Cardiac muscle cell (in vitro differentiated cells and primary cell): Measurements from ENCODE around the gene PTPRT. TPM values are rescaled to one million over a fixed set of nuclear protein-coding genes. Genes with fewer than 3 reads are reported as not detected.

Experiments used
- DNase-seq, 2 donors: peaks; one replicate each; pipeline versions ENCODE4 v3.0.0 to v3.0.0-alpha.2; 2010 to 2017; ENCODE audit warnings: low read depth in 1 of 2, low spot score in 1 of 2
- H3K27ac ChIP-seq: fragments of 200-600 bp; sonication (generic); 2 replicates; pipeline ENCODE4 v1.5.1; 2016
- H3K27me3 ChIP-seq: fragments of 200-600 bp; sonication (generic); 2 replicates; pipeline ENCODE4 v1.6.0; 2016; ENCODE audit warnings: control low read depth
- H3K36me3 ChIP-seq: fragments of 200-600 bp; sonication (generic); 2 replicates; pipeline ENCODE4 v1.5.1; 2016; ENCODE audit warnings: control low read depth
- H3K4me1 ChIP-seq: fragments of 200-600 bp; sonication (generic); 2 replicates; pipeline ENCODE4 v1.8.1; 2017; ENCODE audit warnings: low read depth, mild to moderate bottlenecking, mixed run types
- H3K4me3 ChIP-seq: fragments of 200-600 bp; sonication (generic); 2 replicates; pipeline ENCODE4 v1.5.1; 2016; ENCODE audit warnings: mild to moderate bottlenecking
- H3K9me3 ChIP-seq: fragments of 200-600 bp; sonication (generic); 2 replicates; pipeline ENCODE4 v1.5.1; 2017; ENCODE audit warnings: low read depth, mild to moderate bottlenecking, control low read depth
- polyA plus RNA-seq: library from polyadenylated mRNA; unstranded; fragments of >200 nt; fragmentation: Nextera tagmentation; extraction: Ambion mirVana; gene quantifications from 2 replicates; pipeline ENCODE4 v1.2.1, GENCODE V29; 2016
- total RNA-seq: library from RNA; depleted of rRNA; stranded (reverse); fragments of >200 nt; gene quantifications from 2 replicates; pipeline ENCODE4 v1.2.3, GENCODE V29; 2016
- TF ChIP-seq, protein P1 (sequence below): IDR thresholded peaks from 2 replicates; pipeline ENCODE4 v1.5.1; 2012; ENCODE audit warnings: low read depth, mild to moderate bottlenecking, low read length

PTPRT gene
- total and polyA plus RNA-seq, 2 experiments from 2014 or later = 0.30 to 1.4 TPM

DNA sequence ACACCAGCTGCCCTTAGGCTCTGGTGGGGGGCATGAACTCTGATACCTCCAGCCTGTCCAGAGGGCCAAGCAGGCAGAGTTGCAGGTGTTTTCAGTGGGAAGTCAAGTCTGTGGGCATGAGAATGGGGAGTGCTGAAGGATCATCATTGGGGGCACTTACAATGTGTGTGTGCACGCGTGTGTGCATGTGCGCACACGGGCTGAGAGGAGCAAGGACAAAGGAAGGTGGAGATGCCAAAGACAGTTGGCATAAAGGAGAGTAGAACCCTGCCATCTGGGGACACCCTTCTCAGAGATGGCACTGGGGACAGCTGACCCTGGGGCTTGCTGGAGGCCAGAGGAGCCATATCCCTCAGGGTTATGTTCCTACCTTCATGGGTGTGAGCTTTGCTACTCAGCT, 1163.1 kb downstream of the PTPRT start:
- TF ChIP-seq, protein P1, sequence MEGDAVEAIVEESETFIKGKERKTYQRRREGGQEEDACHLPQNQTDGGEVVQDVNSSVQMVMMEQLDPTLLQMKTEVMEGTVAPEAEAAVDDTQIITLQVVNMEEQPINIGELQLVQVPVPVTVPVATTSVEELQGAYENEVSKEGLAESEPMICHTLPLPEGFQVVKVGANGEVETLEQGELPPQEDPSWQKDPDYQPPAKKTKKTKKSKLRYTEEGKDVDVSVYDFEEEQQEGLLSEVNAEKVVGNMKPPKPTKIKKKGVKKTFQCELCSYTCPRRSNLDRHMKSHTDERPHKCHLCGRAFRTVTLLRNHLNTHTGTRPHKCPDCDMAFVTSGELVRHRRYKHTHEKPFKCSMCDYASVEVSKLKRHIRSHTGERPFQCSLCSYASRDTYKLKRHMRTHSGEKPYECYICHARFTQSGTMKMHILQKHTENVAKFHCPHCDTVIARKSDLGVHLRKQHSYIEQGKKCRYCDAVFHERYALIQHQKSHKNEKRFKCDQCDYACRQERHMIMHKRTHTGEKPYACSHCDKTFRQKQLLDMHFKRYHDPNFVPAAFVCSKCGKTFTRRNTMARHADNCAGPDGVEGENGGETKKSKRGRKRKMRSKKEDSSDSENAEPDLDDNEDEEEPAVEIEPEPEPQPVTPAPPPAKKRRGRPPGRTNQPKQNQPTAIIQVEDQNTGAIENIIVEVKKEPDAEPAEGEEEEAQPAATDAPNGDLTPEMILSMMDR = no peak
- H3K27ac ChIP-seq = no peak overlapping the region
- H3K4me1 ChIP-seq = no peaks in the 10 kb centered on the region
- no peaks in the 10 kb centered on the region for H3K36me3 ChIP-seq
- no peaks in the 10 kb centered on the region for H3K9me3 ChIP-seq
- H3K27me3 ChIP-seq = no peaks in the 10 kb centered on the region
- DNase-seq = no peak
- H3K4me3 ChIP-seq = no peak overlapping the region

DNA sequence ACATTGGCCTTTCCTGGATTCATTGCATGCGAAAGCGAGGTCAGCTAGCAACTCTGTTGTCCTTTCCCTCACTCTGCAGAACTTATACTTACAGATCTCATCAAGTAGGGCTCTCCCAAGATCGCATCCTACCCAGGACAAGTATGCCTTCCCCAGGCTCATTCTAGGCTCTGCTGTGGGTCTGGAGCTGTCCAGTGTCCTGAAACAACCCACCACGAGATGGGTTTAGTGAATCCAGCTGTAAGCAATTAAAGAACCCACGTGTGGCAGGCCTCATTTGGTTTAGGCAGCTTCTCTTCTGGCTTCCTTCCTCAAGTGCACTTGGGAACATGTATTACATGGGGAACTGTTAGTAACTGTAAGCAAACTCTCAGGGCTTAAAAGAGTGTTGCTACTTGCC, 1165.1 kb downstream of the PTPRT start:
- peak in 1 of 2 donors; percentile 75 for DNase-seq
- Histone ChIP-seq H3K4me1 (no peaks in the 10 kb centered on the region), H3K27ac (no peak overlapping the region), H3K27me3 (no peaks in the 10 kb centered on the region), H3K36me3 (no peaks in the 10 kb centered on the region), H3K9me3 (no peaks in the 10 kb centered on the region), H3K4me3 (no peak overlapping the region)
- TF ChIP-seq, protein P1 = no peak
